Muscle of leg (tissue), 11 donors: ENCODE results near the gene MTHFD2L. TPM values are rescaled to one million over a fixed set of nuclear protein-coding genes. Genes with fewer than 3 reads are reported as not detected.

Experiments
- DNase-seq: peaks from one replicate; pipeline ENCODE4 v3.0.0; 2013
- H3K27ac ChIP-seq: one replicate; pipeline ENCODE4 v1.5.1; 2013; ENCODE audit warnings: mild to moderate bottlenecking, low read length, control low read depth
- H3K27me3 ChIP-seq: one replicate; pipeline ENCODE4 v1.6.1; 2013; ENCODE audit warnings: low read length; ENCODE audit not compliant: control insufficient read depth, insufficient read depth
- H3K36me3 ChIP-seq: one replicate; pipeline ENCODE4 v1.6.1; 2013; ENCODE audit warnings: low read length; ENCODE audit not compliant: control insufficient read depth, insufficient read depth
- H3K4me1 ChIP-seq: one replicate; pipeline ENCODE4 v1.6.1; 2013; ENCODE audit warnings: low read length; ENCODE audit not compliant: control insufficient read depth, insufficient read depth
- H3K4me3 ChIP-seq: one replicate; pipeline ENCODE4 v1.5.1; 2013; ENCODE audit warnings: low read length, control low read depth
- H3K9me3 ChIP-seq: replicated peaks from 2 replicates; pipeline ENCODE4 v1.6.1; 2013; ENCODE audit warnings: low read depth, low read length; ENCODE audit not compliant: control insufficient read depth
- WGBS: methylation state at CpG from one replicate; pipeline ENCODE4 v1.1.5; 2013; ENCODE audit warnings: missing lambda C conversion rate; ENCODE audit not compliant: insufficient coverage; 5-methylcytosine and 5-hydroxymethylcytosine counted together
- polyA plus RNA-seq, 8 donors: library from polyadenylated mRNA; unstranded; fragments of 120-200 nt; gene quantifications; one replicate each; pipeline versions ENCODE4 v1.2.1 to v1.2.3, GENCODE V29; 2013; ENCODE audit warnings: inconsistent platforms in 1 of 8, low replicate concordance in 1 of 8; ENCODE audit not compliant: insufficient read length in 8 of 8, insufficient read depth in 1 of 8
- total RNA-seq: library from RNA; stranded (reverse); fragments of 120-200 nt; gene quantifications from one replicate; pipeline ENCODE4 v1.2.4, GENCODE V29; 2013

The MTHFD2L gene
- total and polyA plus RNA-seq, 9 donors = 11.7 to 17.7 (median 14.4) TPM

DNA sequence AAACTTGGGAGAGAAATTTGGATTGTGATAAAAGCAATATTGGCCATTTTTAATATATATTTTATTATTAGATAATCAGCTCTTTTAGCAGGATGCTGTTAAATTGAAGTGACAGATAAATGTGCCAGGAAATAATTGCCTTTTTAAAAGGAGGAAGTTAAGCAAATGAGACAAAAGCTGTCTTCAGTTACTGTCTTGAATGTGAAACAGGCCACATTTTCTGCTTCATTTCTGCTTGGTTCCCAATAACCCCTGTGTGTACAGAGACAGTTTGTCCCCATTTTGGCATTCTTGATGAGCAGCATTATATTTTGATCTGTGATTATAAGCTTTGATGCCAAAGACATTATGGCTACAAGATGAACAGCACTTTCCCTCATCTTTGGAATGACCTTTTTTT is 151.3 kb downstream of the MTHFD2L start:
- H3K4me3 ChIP-seq = no peak overlapping the region
- no peaks in the 10 kb centered on the region for H3K36me3 ChIP-seq
- DNase-seq = no peak
- H3K9me3 ChIP-seq = no peaks in the 10 kb centered on the region
- H3K4me1 ChIP-seq = no peaks in the 10 kb centered on the region
- H3K27ac ChIP-seq = no peak overlapping the region
- no peaks in the 10 kb centered on the region for H3K27me3 ChIP-seq

DNA sequence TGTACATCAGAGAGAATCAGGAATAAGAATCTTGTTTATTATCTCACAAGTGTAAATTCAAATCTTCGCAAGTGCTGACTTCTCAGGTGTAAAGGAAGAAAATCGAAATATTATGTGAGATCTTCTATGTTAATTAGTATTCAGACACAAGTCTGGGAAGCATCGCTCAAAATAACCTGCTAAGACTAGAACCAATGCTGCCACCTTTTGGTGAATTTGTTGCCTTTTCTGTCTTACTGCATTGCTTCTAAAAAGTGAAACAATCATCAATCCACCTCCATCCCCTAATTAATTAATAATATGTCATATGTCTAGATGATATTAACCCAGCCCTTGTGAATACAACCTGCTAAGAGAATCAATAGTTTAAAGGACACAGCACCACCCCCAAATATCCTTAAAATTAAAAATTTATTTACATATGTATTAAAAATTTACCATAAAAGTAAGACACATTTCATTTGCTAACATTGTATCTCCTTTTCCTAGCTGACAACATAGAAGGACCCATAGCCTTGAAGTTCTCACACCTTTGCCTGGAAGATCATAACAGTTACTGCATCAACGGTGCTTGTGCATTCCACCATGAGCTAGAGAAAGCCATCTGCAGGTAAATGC is 153.9 kb downstream of the MTHFD2L start:
- H3K27me3 ChIP-seq = no peaks in the 10 kb centered on the region
- H3K9me3 ChIP-seq = no peaks in the 10 kb centered on the region
- H3K36me3 ChIP-seq = no peaks in the 10 kb centered on the region
- WGBS = no CpG with 5 or more reads among the region's 4 CpGs
- no peak overlapping the region for H3K4me3 ChIP-seq
- peak; percentile 67 for DNase-seq
- H3K27ac ChIP-seq = no peak overlapping the region
- H3K4me1 ChIP-seq = no peaks in the 10 kb centered on the region

DNA sequence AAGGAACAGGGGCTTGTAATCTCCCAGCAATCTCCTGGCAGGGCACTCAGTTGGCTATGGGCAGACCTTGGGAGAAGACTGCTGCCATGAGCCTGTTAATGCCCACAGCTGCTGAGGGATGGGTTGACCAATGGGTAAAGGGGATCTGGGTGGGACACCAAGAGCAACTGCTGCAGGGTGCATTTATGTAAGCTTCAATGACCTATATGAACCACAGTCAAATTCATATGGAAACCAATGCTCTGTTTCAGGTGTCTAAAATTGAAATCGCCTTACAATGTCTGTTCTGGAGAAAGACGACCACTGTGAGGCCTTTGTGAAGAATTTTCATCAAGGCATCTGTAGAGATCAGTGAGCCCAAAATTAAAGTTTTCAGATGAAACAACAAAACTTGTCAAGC is 156.4 kb downstream of the MTHFD2L start:
- Histone ChIP-seq H3K36me3 (no peaks in the 10 kb centered on the region), H3K27me3 (no peaks in the 10 kb centered on the region), H3K4me3 (no peak overlapping the region), H3K9me3 (no peaks in the 10 kb centered on the region), H3K27ac (no peak overlapping the region), H3K4me1 (no peaks in the 10 kb centered on the region)
- DNase-seq = no peak
- WGBS = 100% methylated on average over 2 of the region's 2 CpGs

DNA sequence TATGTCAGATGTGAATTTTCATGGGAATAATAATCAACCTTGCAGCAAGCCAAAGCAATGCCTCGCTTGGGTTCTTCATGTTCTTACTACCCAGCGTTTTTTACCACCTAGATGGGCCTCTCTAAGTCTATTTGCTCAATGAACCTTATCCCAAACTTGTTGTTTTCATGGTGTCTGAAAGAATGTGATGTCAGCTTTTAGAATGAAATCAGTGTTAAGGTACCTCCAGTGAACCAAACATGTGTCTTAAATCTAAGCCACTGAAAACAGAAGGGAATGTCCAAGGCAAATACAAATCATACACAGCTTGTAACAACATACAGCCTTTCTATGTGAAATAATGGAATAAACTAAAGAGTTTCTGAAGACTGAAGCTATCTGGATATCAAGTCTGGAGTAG is 157.0 kb downstream of the MTHFD2L start:
- Histone ChIP-seq H3K36me3 (no peaks in the 10 kb centered on the region), H3K27me3 (no peaks in the 10 kb centered on the region), H3K9me3 (no peaks in the 10 kb centered on the region), H3K4me1 (no peaks in the 10 kb centered on the region), H3K27ac (no peak overlapping the region), H3K4me3 (no peak overlapping the region)
- no peak for DNase-seq
- WGBS = no CpG with 5 or more reads among the region's 2 CpGs

DNA sequence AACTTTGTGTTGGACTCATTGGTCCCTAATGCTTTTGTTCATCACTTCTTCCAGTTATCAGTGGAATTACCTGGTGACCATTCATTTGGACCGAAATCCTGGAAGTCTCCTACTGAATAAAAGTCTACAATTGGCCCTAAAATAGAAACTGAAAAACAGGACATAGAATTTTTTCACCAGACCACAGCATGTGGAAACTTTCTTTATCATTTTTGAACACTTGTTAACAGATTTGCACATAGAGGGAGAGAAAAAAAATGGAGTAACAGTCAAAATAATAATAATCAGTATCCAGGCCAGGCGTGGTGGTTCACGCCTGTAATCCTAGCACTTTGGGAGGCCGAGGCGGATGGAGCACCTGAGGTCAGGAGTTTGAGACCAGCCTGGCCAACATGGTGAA is 157.5 kb downstream of the MTHFD2L start:
- WGBS = 92% methylated on average over 2 of the region's 5 CpGs

DNA sequence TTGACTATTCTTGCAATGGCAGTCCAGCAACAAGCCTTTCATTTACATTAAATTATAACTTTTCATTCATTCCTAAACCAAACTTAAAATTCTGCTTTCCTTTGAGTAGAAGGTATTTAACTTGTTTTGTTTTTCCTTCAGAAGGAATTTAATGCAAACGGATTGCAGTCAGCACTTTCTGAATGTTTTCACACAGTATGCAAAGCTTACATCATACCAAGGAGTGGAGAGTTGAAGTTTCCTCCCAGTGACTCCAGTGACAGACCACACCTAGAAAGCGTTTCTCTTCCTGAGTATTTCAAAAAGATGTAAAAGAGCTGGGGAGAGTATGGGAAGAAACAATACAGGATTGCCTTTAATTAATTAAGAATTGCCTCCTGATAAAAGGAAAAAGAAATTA is 158.5 kb downstream of the MTHFD2L start:
- no peaks in the 10 kb centered on the region for H3K36me3 ChIP-seq
- H3K9me3 ChIP-seq = no peaks in the 10 kb centered on the region
- H3K4me1 ChIP-seq = no peaks in the 10 kb centered on the region
- no peak for DNase-seq
- WGBS = no CpG with 5 or more reads among the region's 2 CpGs
- H3K4me3 ChIP-seq = no peak overlapping the region
- no peak overlapping the region for H3K27ac ChIP-seq
- H3K27me3 ChIP-seq = no peaks in the 10 kb centered on the region

More for the DNA sequence above, 157.5 kb downstream of the MTHFD2L start:
- H3K36me3 ChIP-seq = no peaks in the 10 kb centered on the region
- H3K4me3 ChIP-seq = no peak overlapping the region
- no peaks in the 10 kb centered on the region for H3K9me3 ChIP-seq
- no peak overlapping the region for H3K27ac ChIP-seq
- DNase-seq = no peak
- H3K27me3 ChIP-seq = no peaks in the 10 kb centered on the region
- no peaks in the 10 kb centered on the region for H3K4me1 ChIP-seq

DNA sequence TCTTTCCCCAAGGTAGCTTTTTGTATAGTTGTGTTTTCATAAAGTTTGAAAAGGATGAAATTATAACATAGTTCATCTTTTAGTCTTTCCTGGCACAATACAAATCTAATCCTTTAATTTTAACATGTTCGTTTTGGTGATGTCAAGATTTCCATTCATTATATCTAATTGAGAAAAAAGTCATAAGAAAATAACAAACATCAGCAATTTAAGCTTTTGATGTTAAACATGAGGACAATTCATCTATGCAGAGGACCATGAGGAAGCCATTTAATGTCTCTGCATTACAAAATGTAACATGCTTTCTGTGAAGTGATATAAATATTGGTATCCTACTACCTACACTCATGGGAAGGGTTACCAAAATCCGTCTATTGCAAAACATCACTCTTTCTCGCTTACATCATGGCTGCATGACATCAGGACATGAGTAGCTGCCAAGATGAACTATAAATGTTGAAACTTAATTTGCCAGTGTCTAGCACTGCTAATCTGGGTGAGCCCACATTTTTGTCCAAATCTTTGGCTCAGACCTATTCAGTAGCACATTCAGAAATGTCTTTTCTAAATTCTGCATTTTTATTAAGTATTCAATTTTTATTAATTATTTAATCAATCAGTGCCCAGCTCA is 159.8 kb downstream of the MTHFD2L start:
- no peaks in the 10 kb centered on the region for H3K9me3 ChIP-seq
- no peaks in the 10 kb centered on the region for H3K4me1 ChIP-seq
- no CpG with 5 or more reads among the region's 3 CpGs for WGBS
- H3K36me3 ChIP-seq = no peaks in the 10 kb centered on the region
- H3K4me3 ChIP-seq = no peak overlapping the region
- no peaks in the 10 kb centered on the region for H3K27me3 ChIP-seq
- no peak overlapping the region for H3K27ac ChIP-seq
- DNase-seq = peak; percentile 38

- no peaks in the 10 kb centered on the region for H3K36me3 ChIP-seq
- H3K4me3 ChIP-seq = no peak overlapping the region
- H3K9me3 ChIP-seq = no peaks in the 10 kb centered on the region
- H3K27me3 ChIP-seq = no peaks in the 10 kb centered on the region
- no peak overlapping the region for H3K27ac ChIP-seq
- WGBS = no CpG with 5 or more reads among the region's 2 CpGs
- no peak for DNase-seq
- H3K4me1 ChIP-seq = no peaks in the 10 kb centered on the region
These were observed 160.4 kb downstream of the MTHFD2L start for GRCh38 chr4:74318276-74318675.

DNA sequence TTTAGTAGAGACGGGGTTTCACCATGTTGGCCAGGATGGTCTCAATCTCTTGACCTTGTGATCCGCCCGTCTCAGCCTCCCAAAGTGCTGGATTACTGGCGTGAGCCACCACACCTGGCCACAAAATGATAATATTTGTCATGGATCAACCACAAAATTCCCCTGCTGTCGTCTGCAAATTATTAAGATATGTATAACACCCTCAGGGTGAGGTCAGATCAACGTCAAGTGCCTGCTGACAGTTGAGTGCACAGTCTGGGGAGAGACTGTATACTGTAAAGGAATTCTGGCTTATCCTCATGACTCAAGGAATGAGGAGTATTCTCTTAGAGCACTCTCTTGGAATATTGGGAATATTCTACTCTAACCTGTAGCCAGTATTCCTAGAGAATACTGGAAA is 161.6 kb downstream of the MTHFD2L start:
- no CpG with 5 or more reads among the region's 6 CpGs for WGBS
- no peaks in the 10 kb centered on the region for H3K9me3 ChIP-seq
- no peak overlapping the region for H3K4me3 ChIP-seq
- no peak for DNase-seq
- H3K4me1 ChIP-seq = no peaks in the 10 kb centered on the region
- no peaks in the 10 kb centered on the region for H3K27me3 ChIP-seq
- H3K36me3 ChIP-seq = no peaks in the 10 kb centered on the region
- no peak overlapping the region for H3K27ac ChIP-seq

DNA sequence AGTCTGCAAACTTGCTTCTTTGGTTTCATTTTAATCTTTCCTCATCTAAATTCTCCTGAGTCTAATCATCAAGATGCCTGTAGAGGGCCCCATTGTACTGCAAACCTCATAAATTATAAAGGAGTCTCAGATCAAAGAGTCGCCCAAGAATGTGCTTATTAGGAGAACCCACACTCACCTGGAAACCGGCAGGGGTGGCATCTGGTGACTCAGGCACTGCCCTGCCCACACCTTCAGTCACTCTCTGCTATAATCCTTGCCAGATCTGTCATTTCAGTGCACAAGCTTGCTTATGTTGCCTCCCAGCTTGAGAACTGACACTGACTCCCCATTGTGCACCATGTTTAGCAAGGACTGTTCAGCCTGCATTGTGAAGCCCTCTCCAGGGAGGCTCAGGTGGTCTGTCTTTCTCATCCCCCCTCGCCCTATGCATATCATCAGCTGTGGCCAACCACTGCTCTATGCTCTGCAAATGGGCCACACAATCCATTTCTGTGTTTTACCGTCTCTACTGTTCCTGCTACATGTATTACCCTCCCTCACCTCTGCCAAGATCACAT is 162.7 kb downstream of the MTHFD2L start:
- no peak overlapping the region for H3K4me3 ChIP-seq
- H3K9me3 ChIP-seq = no peaks in the 10 kb centered on the region
- H3K36me3 ChIP-seq = no peaks in the 10 kb centered on the region
- no peaks in the 10 kb centered on the region for H3K4me1 ChIP-seq
- no peak overlapping the region for H3K27ac ChIP-seq
- 25% methylated on average over 3 of the region's 4 CpGs for WGBS
- no peaks in the 10 kb centered on the region for H3K27me3 ChIP-seq
- DNase-seq = peak; percentile 31
